ENCODE measurements around the gene AP2M1.

AP2M1 gene

GRCh38 chr3:184218814-184219213, 44.2 kb downstream of the AP2M1 start:
- in situ Hi-C loops (cut with MboI; ENCODE audit: low sequenced_read_pairs), result no loop called here

- in situ Hi-C loops (cut with MboI; ENCODE audit: low sequenced_read_pairs), result no loop called here
These were observed 47.9 kb downstream of the AP2M1 start for GRCh38 chr3:184222521-184222920.

GRCh38 chr3:184223946-184224345, 49.3 kb downstream of the AP2M1 start:
- in situ Hi-C loops (cut with MboI; ENCODE audit: low sequenced_read_pairs), result no loop called here

GRCh38 chr3:184227481-184227935, 52.9 kb downstream of the AP2M1 start:
- in situ Hi-C loops (cut with MboI; ENCODE audit: low sequenced_read_pairs), result no loop called here

GRCh38 chr3:184228376-184229137, 53.9 kb downstream of the AP2M1 start:
- in situ Hi-C loops (cut with MboI; ENCODE audit: low sequenced_read_pairs), result no loop called here

GRCh38 chr3:184229394-184230080, 54.9 kb downstream of the AP2M1 start, which contains the start of gene VWA5B2:
VWA5B2 (plus strand) TSS chr3:184229585; CDS start chr3:184230529, 944 bp downstream.
- in situ Hi-C loops (cut with MboI; ENCODE audit: low sequenced_read_pairs), result no loop called here

- in situ Hi-C loops (cut with MboI; ENCODE audit: low sequenced_read_pairs), result no loop called here
These were observed 55.5 kb downstream of the AP2M1 start for GRCh38 chr3:184230081-184230602.

GRCh38 chr3:184230603-184231528, 56.2 kb downstream of the AP2M1 start:
- in situ Hi-C loops (cut with MboI; ENCODE audit: low sequenced_read_pairs), result no loop called here

- in situ Hi-C loops (cut with MboI; ENCODE audit: low sequenced_read_pairs), result no loop called here
These were observed 57.0 kb downstream of the AP2M1 start for GRCh38 chr3:184231671-184232070.

- in situ Hi-C loops (cut with MboI; ENCODE audit: low sequenced_read_pairs), result no loop called here
These were observed 58.6 kb downstream of the AP2M1 start for GRCh38 chr3:184233127-184233843.

Measured in HL-60/S4 treated with phorbol 12-myristate 13-acetate at 8.2 ng/mL for 4 days and 3 days (cell line).